GM21447 (cell line): ENCODE data around the gene C11orf42.
"Not testable (repeated sequence)": the region's sequence is repeated elsewhere in the genome, so short reads cannot be mapped to it uniquely, and the experiment has no call there.

Experiments used
- ATAC-seq: cut with Tn5 transposase; IDR thresholded peaks from one replicate; pipeline ENCODE4 v1.9.1; 2021; ENCODE audit not compliant: unreplicated experiment

Gene C11orf42

GRCh38 chr11:6219359-6219758 is 14.0 kb downstream of the C11orf42 start:
- no peak for ATAC-seq

GRCh38 chr11:6223854-6224253 is 18.5 kb downstream of the C11orf42 start:
- ATAC-seq = no peak

- no peak for ATAC-seq
Observed at GRCh38 chr11:6224421-6224820, 19.1 kb downstream of the C11orf42 start.

GRCh38 chr11:6225024-6225423 is 19.7 kb downstream of the C11orf42 start:
- ATAC-seq = no peak

GRCh38 chr11:6225896-6226295 is 20.5 kb downstream of the C11orf42 start:
- no peak for ATAC-seq

- no peak for ATAC-seq
Observed at GRCh38 chr11:6228520-6228919, 23.2 kb downstream of the C11orf42 start.

GRCh38 chr11:6229911-6230310 is 24.6 kb downstream of the C11orf42 start:
- ATAC-seq = no peak

GRCh38 chr11:6232899-6233298 is 27.5 kb downstream of the C11orf42 start:
- ATAC-seq = no peak

- peak; percentile 0 for ATAC-seq
Observed at GRCh38 chr11:6233984-6234386, 28.6 kb downstream of the C11orf42 start.

- peak; percentile 91 for ATAC-seq
Observed at GRCh38 chr11:6234387-6235107, 29.2 kb downstream of the C11orf42 start, which contains the start of gene FHIP1B. FHIP1B (minus strand) TSS chr11:6234636; CDS start chr11:6224516, 10,120 bp downstream.

GRCh38 chr11:6237266-6237665 is 31.9 kb downstream of the C11orf42 start:
- no peak for ATAC-seq

GRCh38 chr11:6237761-6238302 is 32.5 kb downstream of the C11orf42 start:
- no peak for ATAC-seq

GRCh38 chr11:6238902-6239301 is 33.5 kb downstream of the C11orf42 start, which contains the start of gene CNGA4:
CNGA4 (plus strand) TSS chr11:6239089; CDS start chr11:6239207, 118 bp downstream.
- ATAC-seq = no peak

- no peak for ATAC-seq
Observed at GRCh38 chr11:6240139-6240538, 34.8 kb downstream of the C11orf42 start.

GRCh38 chr11:6240781-6241180 is 35.4 kb downstream of the C11orf42 start:
- ATAC-seq = no peak

GRCh38 chr11:6241316-6241715 is 36.0 kb downstream of the C11orf42 start:
- no peak for ATAC-seq

- no peak for ATAC-seq
Observed at GRCh38 chr11:6245536-6245935, 40.2 kb downstream of the C11orf42 start.

GRCh38 chr11:6248248-6248647 is 42.9 kb downstream of the C11orf42 start:
- no peak for ATAC-seq

- not testable (repeated sequence) for ATAC-seq
Observed at GRCh38 chr11:6248897-6249296, 43.5 kb downstream of the C11orf42 start.

- no peak for ATAC-seq
Observed at GRCh38 chr11:6249770-6250555, 44.6 kb downstream of the C11orf42 start.

- peak; percentile 53 for ATAC-seq
Observed at GRCh38 chr11:6251120-6251733, 45.9 kb downstream of the C11orf42 start.
